GM18498 (cell line): ENCODE data around the gene INO80.
"Not testable (repeated sequence)": the region's sequence is repeated elsewhere in the genome, so short reads cannot be mapped to it uniquely, and the experiment has no call there.

ENCODE experiments used
- ATAC-seq: cut with Tn5 transposase; IDR thresholded peaks from one replicate; pipeline ENCODE4 v1.9.1; 2021; ENCODE audit warnings: mild to moderate bottlenecking, moderate library complexity; ENCODE audit not compliant: unreplicated experiment

Gene INO80

DNA sequence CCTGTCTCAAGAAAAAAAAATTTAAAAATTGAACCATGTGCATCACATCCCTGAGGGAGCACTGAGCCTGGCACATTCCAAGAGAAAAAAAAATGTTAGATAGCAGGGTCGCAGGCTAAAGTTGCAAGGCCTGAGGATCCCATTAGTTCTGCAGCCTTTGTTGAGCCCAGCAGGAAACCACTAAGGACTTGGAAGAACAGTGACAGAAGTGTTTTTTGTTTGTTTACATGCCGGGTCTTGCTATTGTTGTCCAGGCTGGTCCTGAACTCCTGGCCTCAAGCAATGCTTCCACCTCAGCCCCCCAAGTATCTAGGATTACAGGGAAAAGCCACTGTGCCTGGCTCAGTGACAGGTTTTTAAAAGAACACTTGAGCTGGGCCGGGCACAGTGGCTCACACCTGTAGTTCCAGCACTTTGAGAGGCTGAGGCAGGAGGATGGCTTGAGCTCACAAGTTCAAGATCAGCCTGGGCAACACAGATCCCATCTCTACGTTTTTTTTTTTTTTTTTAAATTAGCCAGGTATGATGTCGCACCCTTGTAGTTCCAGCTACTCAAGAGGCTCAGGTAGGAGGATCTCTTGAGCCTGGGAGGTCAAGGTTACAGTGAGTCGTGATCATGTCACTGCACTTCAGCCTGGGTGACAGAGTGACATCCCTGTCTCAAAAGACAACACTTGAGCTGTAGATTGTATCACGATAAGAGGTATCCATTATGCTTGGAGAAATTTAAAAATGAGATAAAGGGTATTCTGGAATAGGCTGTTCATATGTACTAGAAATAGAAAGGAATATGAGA is 147.6 kb downstream of the INO80 start:
- ATAC-seq = no peak

GRCh38 chr15:40964634-40965033 is 151.4 kb downstream of the INO80 start:
- ATAC-seq = no peak

DNA sequence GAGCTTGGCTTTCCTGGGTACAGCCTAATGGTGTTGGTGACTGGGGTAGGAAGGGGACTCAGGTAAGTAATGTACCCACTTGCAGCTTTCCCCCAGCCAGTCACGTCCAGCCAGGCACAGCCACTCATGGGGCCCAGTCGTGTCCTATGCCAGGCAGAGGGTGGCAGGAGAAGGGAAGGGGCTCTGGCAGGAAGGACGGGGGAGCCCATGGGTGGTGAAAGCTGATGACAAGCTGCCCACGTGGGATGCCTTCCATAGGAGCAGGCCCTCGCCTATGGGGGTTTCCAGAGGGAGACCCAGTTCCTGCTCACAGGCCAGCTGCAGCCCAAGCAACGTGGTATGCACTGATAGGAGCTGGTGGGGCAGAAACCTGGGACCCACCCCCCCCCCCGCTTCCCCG is 152.1 kb downstream of the INO80 start:
- ATAC-seq = no peak

- ATAC-seq = no peak
These were observed 152.9 kb downstream of the INO80 start for GRCh38 chr15:40963201-40963600.

- not testable (repeated sequence) for ATAC-seq
These were observed 153.8 kb downstream of the INO80 start for GRCh38 chr15:40962317-40962716.

DNA sequence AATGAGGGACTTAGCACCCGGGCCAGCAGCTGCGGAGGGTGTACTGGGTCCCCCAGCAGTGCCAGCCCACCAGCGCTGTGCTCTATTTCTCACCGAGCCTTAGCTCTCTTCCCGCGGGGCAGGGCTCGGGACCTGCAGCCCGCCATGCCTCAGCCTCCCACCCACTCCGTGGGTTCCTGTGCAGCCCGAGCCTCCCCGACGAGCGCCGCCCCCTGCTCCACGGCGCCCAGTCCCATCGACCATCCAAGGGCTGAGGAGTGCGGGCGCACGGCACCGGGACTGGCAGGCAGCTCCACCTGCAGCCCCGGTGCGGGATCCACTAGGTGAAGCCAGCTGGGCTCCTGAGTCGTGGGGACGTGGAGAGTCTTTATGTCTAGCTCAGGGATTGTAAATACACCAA is 154.3 kb downstream of the INO80 start:
- not testable (repeated sequence) for ATAC-seq

DNA sequence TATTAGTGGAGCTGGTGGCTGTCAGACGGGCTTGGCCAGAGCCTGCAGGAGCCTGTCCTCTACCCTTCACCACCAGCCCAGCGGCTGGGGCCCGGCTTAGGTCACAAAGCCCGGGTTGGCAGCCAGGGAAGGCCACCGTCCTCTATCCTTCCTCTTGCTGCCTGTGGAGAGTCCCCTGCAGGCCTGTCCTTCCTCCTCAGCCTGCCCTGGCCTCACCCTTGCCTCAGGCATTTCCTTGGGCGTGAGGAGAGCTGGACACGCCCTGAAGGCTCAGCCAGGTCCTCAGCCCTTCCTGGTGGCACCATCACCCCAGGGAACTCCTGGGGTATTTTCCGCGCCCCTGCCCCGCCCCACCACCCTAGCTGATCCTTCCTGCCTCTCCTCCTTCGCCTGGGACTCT is 155.2 kb downstream of the INO80 start:
- ATAC-seq = no peak

DNA sequence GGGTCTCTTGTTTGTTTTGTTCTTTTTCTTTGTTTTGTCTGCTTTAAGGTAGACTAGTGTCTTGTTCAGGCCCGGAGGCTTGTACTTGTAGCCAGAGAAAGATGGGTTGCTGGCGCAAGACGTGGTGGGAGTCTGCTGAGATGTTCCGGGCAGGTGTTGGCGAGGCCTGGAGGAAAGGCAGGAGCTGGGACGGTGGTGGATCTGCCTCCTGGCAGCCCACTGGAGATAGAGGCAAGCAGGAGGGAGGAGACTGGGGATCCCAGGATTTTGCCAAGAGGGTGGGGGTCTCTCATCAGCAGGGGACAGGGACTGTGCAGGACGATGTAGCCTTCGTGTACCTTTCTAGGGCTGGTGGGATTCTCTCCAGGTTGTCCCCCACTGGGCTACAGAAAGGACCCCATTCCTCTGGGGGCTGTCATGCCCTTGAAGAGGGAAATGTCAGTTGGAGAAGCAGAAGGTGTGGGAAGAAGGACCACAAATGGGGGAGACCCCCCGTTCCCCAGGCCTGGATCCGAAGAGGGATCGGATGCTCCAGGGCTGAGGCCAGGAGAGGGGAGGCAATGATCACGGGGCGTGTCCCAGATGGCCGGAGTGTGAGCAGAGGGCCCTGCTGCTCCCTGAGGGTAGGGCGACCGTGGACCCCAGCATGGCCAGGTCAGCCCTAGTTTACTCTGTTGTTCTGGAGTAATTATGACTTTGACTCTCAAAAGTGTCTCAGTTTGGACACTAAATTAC is 155.8 kb downstream of the INO80 start:
- no peak for ATAC-seq

DNA sequence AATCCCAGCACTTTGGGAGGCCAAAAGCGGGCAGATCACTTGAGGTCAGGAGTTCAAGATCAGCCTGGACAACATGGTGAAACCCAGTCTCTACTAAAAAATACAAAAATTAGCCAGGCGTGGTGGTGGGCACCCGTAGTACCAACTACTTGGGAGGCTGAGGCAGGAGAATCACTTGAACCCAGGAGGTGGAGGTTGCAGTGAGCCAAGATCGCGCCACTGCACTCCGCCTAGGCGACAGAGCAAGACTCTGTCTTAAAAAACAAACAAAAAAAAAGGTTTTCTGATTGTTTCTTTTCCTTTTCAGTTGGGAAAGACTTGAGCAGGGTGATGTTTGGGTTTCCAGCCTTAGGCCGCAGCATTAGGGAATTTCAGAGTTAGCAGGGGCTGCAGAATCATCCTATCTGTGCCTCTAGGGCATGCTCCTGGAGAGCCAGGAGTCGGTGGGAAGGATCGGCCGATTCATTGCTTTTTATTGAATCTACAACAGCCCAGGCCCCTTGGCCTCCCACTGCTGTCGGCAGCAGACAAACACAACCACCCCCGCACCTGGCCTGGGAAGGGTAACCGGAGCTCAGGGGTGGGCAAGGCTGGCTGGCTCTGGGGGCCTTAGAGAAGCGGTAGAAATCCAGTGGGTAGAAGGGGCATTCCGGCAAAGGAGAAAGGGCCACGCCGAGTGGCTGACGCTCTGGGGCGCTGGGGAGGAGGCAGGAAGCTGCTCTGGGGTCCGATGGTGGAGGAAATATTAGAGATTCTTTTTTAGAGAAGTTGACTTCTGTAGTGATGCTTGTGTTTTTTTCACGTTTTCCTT is 156.5 kb downstream of the INO80 start:
- ATAC-seq = no peak

DNA sequence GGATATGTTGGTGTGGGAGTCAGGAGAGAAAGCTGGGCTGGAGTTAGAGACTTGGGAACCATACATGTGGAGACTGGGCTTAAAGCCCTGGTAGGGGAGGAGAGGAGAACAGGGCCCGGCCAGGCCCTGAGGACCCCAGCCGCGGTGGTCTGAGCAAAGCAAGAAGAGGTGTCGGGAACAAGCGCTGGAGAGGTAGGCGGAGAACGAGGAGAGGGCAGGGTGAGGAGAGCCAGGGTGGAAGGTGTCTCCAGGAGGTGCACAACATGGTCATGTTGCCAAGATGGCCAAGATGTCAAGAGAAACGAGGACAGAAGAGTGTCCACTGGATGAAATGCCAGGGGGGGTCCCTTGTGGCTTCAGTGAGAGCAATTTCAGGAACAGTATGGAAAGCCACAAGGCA is 157.4 kb downstream of the INO80 start:
- ATAC-seq = no peak

- ATAC-seq = no peak
These were observed 157.9 kb downstream of the INO80 start for GRCh38 chr15:40958146-40958545.

- ATAC-seq = no peak
These were observed 158.5 kb downstream of the INO80 start for GRCh38 chr15:40957581-40958051.

DNA sequence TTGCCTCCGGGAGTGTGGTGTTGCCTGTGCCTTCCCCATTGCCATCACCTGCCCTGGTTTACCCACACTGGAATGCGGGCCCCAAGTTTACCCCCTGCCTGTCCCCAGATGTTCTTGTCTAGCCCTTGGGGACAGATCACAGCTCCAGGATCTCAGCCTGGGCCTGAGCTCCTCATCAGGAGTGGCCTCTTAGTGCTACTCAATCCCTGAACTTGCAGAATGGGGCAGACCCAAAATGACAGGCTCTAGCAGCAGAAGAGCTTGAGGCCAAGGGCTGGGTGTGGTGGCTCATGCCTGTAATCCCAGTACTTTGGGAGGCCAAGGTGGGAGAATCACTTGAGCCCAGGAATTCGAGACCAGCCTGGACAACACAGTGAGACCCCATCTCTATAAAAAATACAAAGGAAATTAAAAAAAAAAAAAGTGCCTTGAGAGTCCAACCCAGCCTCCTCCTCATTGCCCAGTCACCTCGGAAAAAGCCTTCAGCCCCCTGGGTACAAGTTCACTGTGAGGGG is 159.0 kb downstream of the INO80 start:
- no peak for ATAC-seq

DNA sequence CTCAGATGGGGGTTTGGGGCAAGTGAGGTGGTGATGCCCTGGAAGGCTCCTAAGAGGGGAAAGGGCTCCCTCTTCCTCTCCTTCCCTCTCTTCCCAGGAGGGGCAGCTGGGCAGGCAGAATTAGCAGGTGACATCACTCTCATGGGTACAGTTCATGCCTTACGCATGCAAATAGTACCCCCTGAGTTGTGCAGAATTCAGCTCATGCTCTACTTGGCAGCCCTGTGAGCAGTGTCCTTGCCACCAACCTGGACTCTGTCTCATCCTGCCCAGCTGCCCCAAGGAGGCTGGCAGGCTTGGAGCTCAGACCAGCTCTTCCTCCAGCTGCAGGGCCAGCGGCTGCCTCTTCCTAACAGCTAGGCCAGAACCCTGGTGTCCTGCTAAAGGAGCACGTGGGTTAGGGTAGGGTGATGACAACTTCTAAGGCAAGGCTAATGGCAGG is 159.5 kb downstream of the INO80 start:
- ATAC-seq = no peak

- no peak for ATAC-seq
These were observed 160.0 kb downstream of the INO80 start for GRCh38 chr15:40955930-40956540.

GRCh38 chr15:40955141-40955903 is 160.8 kb downstream of the INO80 start:
- no peak for ATAC-seq

DNA sequence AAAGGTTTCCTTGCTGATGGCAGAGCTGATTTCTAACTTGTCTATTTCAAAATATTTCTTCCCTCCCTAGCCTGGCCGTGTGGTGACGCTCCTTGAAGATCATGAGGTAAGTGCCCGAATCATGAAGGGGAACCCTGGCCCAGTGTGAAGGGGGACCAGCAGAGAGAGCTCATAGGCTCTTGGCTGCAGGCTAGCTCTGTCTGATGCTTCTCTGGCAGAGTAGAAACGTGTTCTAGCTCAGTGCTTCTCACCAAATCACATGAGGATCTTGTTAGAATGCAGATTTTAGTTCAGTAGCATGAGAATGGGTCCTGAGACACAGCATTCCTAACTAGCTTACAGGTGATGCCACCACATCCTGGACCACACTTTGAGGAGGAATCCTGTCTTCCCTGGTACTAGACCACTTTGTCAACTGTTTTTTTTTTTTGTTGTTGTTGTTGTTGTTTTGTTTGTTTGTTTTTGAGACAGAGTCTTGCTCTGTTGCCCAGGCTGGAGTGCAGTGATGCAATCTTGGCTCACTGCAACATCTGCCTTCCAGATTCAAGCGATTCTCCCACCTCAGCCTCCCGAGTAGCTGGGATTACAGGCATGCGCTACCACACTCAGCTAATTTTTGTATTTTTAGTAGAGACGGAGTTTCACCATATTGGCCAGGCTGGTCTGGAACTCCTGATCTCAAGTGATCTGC is 161.8 kb downstream of the INO80 start:
- not testable (repeated sequence) for ATAC-seq

- ATAC-seq = no peak
These were observed 162.4 kb downstream of the INO80 start for GRCh38 chr15:40953713-40954074.
